GM18502 (cell line): ENCODE data around the gene HOGA1.

Source experiments
- ATAC-seq: cut with Tn5 transposase; IDR thresholded peaks from one replicate; pipeline ENCODE4 v1.9.1; 2021; ENCODE audit warnings: mild to moderate bottlenecking; ENCODE audit not compliant: unreplicated experiment, poor library complexity

HOGA1 gene

DNA sequence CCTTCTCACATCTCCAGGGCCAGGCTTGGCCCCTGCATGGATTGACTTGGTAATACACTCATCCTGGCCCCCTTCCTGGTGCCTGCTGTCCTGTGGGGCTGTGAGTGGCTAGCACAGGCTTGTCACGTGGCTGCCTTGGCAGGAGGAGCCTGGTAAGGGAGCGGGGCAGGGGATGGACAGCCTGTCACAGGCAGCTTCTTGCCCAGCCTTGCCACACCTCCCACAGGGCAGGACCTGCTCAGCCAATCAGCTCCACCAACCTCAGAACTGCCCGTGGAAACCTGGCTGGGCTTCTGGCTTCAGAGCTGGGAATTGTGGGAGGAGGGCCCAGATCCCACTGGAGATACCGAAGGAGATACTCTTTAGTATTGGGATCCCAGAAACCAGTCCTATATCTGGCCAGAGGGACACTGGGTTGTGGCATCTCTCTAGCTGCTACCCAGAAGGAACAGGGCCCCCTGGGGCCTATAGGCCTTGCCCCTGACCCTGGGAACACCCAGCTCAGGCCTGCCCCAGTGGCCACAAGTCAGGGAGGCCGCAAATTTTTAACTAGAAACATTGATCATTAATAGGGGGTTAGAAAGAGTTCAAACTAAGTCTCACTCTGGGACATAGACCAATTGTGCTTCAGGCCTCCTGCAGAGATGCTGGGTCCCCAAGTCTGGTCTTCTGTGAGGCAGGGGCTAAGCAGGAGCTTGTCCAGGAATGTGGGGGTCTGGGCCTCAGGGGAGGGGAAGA lies at the start of gene HOGA1:
HOGA1 (plus strand) TSS at position 330 of the 738 bp plus-strand sequence; CDS start at position 645, 315 bp downstream.
- no peak for ATAC-seq

- ATAC-seq = no peak
Observed at GRCh38 chr10:97534746-97535367, 49.3 kb upstream of the HOGA1 start.

DNA sequence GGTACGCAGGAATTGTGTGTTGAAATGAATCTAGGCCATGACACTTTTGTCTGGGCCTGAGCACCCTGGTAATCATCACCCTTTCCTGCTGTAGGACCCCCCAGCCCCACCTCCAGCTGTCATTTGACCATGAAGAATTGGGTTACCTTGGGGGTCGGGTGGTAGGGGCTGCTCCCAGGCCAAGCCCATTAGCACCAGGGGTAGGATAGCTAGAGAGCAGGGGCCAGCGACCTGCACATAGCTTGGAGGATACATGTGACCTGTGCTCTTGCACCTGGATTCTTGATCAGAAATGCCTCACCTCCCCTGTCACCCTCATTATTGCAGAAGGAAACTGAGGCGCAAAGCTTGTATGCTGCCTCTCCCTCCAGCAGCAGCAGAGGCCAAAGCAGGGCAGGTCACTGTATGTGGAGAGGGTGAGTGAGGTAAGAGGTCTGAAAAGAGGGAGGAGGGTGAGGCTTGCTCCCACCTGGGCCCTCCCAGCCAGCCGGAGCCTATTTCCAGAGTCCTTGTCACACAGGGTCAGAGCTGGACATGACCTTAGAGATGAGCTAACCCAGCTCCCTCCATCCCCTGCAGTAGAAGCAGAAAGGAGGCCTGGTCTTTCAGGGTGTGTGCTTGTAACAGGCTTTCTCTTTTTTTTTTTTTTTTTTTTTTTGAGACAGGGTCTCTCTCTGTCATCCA lies 46.9 kb upstream of the HOGA1 start:
- ATAC-seq = no peak

GRCh38 chr10:97538411-97538810 lies 45.8 kb upstream of the HOGA1 start:
- ATAC-seq = no peak

- ATAC-seq = no peak
Observed at GRCh38 chr10:97538839-97539238, 45.4 kb upstream of the HOGA1 start.

- no peak for ATAC-seq
Observed at GRCh38 chr10:97539523-97540200, 44.5 kb upstream of the HOGA1 start.

GRCh38 chr10:97540669-97541500 lies 43.3 kb upstream of the HOGA1 start:
- ATAC-seq = no peak

DNA sequence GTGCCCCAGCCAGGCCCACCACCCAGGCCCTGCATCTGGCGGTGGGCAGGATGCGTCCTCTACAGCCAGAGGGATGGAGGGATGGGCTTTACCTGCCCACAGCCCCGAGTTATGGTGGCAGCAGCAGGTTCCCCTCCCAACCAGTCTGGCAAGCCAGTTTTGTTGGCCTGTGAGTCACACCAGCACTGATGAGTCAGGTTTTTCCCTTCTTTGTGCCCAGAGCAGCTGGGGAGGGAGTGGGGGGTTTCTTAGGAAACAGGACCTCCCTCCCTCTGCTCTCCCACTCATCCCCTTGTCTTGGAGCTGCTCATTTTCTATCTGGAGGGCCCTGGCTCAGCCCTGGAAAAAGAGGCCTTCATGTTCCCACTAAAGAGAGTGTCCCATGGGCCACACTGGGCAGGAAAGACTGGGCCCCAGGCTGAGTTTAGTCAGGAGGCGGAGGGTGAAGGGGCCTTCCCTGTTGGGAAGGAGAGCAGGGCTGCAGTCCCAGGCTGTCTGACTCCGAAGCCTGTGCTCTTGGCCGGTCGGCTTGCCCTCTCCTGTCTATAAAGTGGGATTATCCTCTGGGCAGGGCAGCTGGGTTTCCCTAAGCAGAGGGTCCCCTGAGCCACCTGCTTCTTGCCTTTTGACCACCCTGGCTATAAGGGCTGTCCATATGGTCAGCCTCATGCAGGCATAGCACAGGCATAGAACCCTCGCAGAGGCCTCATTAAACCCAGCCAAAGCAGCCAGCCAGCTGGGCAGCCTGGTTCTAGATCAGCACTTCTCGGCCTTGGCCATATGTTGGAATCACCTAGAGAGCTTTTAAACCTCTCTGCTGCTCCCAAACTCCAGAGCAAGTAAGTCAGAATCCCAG lies 41.8 kb upstream of the HOGA1 start:
- no peak for ATAC-seq

DNA sequence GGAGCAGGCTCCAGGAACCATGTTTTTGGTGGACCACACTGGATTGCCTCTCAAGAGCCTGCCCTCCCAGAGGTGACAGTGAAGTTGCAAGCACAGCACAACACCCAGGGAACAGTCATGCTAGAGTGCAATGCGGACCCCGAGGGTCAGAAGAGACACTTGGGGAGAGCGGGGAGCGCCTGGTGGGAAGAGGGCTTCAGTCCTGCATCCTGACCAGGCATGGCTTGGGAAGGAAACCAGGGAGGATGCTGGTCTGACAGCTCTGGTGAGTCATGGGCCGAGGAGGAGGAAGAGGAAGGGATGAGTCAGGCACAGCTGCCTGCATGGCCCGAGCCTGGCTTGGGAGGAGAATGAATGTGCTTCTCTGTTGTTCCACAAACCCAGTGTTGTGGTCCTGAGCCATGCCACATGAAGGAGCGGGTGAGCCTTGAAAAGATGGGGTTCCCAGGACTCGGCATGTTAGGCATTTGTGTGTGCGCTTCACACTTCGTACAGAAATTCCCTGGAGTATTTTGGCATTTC lies 41.1 kb upstream of the HOGA1 start:
- no peak for ATAC-seq

DNA sequence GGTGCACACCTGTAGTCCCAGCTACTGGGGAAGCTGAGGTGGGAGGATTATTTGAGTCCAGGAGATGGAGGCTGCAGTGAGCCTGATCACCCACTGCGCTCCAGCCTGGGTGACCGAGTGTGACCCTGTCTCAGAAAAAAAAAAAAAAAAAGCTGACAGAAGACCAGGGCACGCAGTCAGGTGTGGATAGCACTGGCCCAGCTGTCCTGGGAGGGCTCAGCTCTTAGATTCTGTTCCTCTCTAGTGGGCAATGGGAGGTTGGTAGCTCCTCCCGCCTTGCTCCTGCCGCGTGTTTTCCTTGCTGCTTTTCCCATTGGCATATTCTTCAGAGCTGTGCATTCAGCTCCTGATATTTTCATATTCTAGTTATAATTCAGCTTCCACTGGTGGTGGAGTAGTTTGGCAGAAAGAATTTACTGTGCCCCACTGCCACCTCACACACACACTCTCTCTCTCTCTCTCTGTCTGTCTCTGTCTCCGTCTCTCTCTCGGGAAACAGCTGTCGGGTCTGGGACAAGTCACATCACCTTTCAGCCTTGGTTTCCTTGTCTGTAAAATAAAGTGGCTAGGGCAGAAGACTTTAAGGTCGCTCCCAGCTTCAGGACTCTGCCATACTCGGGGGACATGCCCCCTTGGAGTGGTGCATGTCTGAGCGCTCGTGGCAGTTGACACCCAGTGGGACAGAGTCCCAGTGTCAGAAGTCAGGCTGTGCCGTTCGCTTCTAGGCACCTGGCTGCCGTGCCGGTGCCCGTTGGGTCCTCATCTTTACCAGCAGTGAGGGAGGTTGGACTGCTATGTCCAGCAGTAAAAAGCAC lies 37.5 kb upstream of the HOGA1 start:
- ATAC-seq = no peak

- no peak for ATAC-seq
Observed at GRCh38 chr10:97547271-97547600, 37.0 kb upstream of the HOGA1 start.

- ATAC-seq = no peak
Observed at GRCh38 chr10:97547962-97548361, 36.2 kb upstream of the HOGA1 start.

DNA sequence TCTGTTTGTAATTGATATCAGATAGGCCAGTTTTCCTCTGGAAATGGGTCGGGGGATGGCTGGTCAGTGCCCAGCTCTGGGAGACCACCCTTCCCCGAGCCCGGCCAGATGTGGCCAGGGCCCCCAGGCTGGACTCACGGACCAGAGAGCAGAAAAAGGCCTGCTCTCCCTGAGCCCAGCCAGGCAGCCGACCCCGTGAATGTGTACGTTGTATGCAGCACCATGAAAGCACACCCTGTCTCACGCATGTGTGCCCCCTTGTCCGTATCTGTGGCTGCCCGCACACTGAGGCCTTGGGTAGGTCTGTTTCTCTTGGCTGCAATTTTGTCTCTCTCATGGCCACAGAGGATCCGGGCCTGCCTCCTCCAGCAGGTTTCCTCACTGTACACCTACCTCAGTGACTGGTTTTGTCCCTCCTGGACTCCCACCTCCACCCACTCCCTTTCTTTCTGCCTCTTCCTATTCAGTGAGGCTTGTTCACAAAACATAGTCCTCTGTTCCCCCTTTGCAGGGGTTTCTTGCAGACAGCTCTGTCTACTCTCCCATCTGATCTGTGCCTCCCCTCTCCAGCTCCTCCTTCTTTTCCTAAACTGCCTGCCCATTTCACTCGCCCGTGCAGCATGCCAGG lies 35.2 kb upstream of the HOGA1 start:
- no peak for ATAC-seq

DNA sequence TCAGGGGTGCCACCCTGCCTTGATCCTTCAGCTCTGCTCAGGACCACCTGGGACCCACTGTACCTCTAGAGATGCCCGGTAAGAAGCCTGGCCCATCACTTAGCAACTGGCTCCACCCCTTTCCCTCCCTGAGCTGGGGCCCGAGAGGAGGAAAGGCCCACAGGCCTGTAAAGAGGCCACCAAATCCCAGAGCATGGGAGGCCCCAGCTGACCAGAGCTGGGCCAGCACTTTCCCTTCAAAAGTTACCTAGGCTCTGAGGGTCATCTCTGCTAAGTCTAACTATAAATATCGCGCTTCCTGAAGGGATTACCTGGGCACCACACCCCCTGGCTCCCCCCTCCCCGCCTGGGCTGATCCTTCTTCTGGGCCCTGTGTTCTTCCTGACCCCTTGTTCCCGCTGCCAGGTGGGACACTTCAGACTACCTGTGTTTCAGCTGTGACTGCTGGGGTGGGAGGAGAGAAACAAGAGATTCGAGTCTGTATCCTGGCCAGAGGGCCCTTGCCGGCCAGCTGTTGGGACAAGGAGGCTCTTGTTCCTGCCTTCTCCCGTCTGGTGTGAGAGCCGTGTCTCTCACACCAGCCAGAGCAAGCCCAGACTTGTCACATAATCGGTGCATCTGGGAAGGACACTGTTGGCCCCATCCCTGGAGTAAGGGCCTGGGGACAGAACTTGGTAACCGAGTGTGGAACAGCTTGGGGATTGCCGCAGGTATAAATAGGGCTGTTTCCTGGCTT lies 34.4 kb upstream of the HOGA1 start:
- ATAC-seq = no peak

DNA sequence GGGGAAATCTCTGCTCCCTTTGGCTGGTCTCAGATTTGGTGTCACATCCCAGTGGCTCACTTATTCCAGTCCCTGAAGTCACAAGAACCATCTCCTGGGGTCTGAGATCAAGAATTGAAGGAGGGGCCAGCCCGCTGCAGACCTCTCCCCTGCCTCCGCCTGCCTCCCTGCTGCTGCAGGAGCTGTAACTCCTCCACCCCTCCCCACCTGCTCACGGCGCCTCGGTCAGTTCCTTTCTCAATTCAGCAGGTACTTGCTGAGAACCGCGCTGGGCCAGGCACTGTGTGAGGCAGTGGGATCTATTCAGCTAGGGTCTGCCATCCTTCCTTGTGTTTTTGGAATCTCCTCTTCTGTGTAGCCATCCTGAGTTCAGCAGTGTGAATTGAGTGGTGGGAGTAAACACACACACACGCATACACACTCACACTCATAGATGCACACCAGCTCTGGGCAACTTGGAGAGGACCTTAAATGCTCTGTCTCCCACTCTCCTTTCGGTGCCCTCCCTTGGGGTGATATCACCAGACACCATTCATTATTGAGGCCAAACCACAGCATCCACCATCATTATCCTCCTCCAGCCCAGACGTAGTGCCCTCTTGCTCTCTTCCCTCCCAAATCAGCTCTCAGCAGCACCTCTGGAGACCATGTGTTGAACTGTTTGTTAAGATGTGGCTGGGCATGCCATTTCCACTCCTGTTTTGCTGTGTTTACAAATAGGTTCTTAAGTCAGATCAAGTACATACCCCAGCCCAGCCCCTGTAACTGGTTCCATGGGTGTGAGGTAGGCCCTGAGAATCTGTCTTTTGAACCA lies 33.6 kb upstream of the HOGA1 start:
- ATAC-seq = no peak

DNA sequence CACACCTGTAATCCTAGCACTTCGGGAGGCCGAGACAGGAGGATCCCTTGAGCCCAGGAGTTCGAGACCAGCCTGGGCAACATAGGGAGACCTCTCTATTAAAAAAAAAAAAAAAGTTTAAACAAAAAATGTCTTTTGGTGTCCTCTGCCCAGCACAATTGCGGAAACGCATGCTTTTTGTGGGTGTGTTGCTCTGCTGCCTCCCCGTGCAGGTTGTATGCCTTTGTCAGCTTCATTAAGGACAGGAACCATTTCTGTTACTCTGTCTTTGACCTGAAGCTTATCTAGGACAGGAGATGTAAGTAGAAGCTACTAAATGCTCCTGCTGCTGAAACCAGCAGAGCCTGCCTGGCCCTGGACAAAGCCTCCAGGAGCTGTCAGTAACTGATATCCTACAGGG lies 32.9 kb upstream of the HOGA1 start:
- no peak for ATAC-seq
